ENCODE results near the gene SBF2. TPM values are rescaled to one million over a fixed set of nuclear protein-coding genes. Genes with fewer than 3 reads are reported as not detected.

SBF2 gene
- total RNA-seq, 2 experiments from 2014 or later, result 14.2 to 15.2 TPM

DNA sequence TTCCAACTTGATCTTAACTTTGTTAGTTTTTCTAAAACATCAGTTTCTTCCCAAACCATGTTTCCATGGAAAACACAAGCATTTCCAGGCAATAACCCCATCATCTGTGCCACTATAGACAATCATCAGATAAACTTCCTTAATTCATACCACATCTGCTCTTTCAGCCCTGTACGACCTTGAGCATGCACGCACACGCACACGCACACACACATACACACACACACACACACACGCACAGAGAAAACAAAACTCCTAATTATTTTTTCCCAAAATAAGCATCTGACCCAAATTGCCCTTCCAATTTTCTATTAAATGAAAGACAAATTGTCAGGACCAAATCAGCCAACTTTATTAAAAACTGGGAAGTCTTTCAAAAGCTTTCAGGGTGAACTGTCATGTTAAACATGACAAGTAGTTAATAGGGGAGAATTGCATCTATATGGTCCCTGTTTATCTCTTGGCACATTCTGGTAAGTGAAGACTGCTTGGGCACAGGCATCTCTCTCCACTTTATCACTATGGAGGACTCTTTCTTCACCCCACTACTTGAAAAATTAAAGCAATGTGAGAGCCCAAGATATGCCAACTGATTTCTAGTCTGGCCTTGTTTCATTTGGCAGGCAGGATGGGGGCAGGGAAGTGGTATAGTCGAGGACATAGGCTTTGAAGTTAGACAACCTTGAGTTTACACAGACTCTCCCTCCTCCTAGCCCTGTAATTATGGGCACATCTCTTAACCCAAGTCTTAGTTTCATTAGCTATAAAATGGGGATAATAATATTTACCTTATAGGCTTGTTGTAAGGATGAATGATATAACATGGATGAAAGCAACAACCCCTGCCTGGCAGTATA, 25.9 kb upstream of the SBF2 start:
- intact Hi-C loops (cut with DNase I, micrococcal nuclease), result loop anchor here (5.0 to 10.0 kb wide), 2 partner anchors 113 to 345 kb away; no protein-coding TSS in a partner anchor
- Mint-ChIP-seq H3K4me3 (no peak overlapping the region), H3K9me3 (no peaks in the 10 kb centered on the region), H3K27me3 (peaks cover 10% of the 10 kb centered on the region), H3K4me1 (ENCODE audit: low read depth) (no peaks in the 10 kb centered on the region), H3K36me3 (ENCODE audit: low read depth) (no peaks in the 10 kb centered on the region), H3K27ac (no peak overlapping the region)
- no peak for ATAC-seq (ENCODE audit: poor library complexity)
- no peaks in the 10 kb centered on the region for H3K36me3 ChIP-seq (ENCODE audit: insufficient read depth, low read length)
- H3K27me3 ChIP-seq (ENCODE audit: control insufficient read depth in 1 of 2, insufficient read depth in 2 of 2, low read length in 2 of 2), result peaks cover 0 to 3% of the 10 kb centered on the region in 2 experiments
- H3K4me1 ChIP-seq (ENCODE audit: insufficient read depth, low read length), result peaks cover 3% of the 10 kb centered on the region
- no peaks in the 10 kb centered on the region for H3K9me3 ChIP-seq (ENCODE audit: control insufficient read depth in 1 of 2, insufficient read depth in 1 of 2, low read length in 2 of 2)
- CTCF ChIA-PET, result no interaction called here
- TF ChIP-seq, protein P1, sequence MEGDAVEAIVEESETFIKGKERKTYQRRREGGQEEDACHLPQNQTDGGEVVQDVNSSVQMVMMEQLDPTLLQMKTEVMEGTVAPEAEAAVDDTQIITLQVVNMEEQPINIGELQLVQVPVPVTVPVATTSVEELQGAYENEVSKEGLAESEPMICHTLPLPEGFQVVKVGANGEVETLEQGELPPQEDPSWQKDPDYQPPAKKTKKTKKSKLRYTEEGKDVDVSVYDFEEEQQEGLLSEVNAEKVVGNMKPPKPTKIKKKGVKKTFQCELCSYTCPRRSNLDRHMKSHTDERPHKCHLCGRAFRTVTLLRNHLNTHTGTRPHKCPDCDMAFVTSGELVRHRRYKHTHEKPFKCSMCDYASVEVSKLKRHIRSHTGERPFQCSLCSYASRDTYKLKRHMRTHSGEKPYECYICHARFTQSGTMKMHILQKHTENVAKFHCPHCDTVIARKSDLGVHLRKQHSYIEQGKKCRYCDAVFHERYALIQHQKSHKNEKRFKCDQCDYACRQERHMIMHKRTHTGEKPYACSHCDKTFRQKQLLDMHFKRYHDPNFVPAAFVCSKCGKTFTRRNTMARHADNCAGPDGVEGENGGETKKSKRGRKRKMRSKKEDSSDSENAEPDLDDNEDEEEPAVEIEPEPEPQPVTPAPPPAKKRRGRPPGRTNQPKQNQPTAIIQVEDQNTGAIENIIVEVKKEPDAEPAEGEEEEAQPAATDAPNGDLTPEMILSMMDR (IDR thresholded peaks at IDR 0.05), result no peak
- POLR2A ChIA-PET, result no interaction called here
- no peak overlapping the region for H3K4me3 ChIP-seq (ENCODE audit: low read length)
- H3K27ac ChIP-seq (ENCODE audit: low read depth in 1 of 2, low read length in 2 of 2), result no peak overlapping the region
- DNase-seq, result no peak

DNA sequence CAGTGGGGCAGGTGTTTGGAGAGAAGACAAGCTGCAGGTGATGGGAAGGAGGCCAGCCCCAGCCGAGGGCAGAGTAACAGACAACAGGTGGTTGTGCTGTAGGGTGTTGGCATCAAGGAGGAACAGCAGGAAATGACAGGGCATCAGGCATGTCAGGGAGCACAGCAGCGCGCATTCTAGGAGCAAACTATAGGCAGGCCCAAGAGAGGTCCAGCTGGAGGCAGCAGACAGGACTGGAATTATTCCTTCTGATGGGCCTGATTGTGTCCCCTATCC, 24.4 kb upstream of the SBF2 start:
- ChIA-PET POLR2A (no interaction called here), CTCF (interaction anchor here (1.0 to 1.2 kb wide), 2 partner anchors 13 to 111 kb away, joined by 3 to 6 read pairs; no protein-coding TSS in a partner anchor)
- Mint-ChIP-seq H3K9me3 (no peaks in the 10 kb centered on the region), H3K4me1 (ENCODE audit: low read depth) (no peaks in the 10 kb centered on the region), H3K36me3 (ENCODE audit: low read depth) (no peaks in the 10 kb centered on the region), H3K27ac (no peak overlapping the region), H3K27me3 (peaks cover 10% of the 10 kb centered on the region), H3K4me3 (no peak overlapping the region)
- Histone ChIP-seq H3K4me3 (ENCODE audit: low read length) (no peak overlapping the region), H3K27me3 (ENCODE audit: control insufficient read depth in 1 of 2, insufficient read depth in 2 of 2, low read length in 2 of 2) (peaks cover 0 to 3% of the 10 kb centered on the region in 2 experiments), H3K9me3 (ENCODE audit: control insufficient read depth in 1 of 2, insufficient read depth in 1 of 2, low read length in 2 of 2) (no peaks in the 10 kb centered on the region), H3K4me1 (ENCODE audit: insufficient read depth, low read length) (peaks cover 3% of the 10 kb centered on the region), H3K36me3 (ENCODE audit: insufficient read depth, low read length) (no peaks in the 10 kb centered on the region), H3K27ac (ENCODE audit: low read depth in 1 of 2, low read length in 2 of 2) (no peak overlapping the region)
- TF ChIP-seq, protein P1 (IDR thresholded peaks at IDR 0.05), result no peak
- DNase-seq (no peak), ATAC-seq (ENCODE audit: poor library complexity) (no peak)
- intact Hi-C loops (cut with DNase I, micrococcal nuclease), result no loop called here

DNA sequence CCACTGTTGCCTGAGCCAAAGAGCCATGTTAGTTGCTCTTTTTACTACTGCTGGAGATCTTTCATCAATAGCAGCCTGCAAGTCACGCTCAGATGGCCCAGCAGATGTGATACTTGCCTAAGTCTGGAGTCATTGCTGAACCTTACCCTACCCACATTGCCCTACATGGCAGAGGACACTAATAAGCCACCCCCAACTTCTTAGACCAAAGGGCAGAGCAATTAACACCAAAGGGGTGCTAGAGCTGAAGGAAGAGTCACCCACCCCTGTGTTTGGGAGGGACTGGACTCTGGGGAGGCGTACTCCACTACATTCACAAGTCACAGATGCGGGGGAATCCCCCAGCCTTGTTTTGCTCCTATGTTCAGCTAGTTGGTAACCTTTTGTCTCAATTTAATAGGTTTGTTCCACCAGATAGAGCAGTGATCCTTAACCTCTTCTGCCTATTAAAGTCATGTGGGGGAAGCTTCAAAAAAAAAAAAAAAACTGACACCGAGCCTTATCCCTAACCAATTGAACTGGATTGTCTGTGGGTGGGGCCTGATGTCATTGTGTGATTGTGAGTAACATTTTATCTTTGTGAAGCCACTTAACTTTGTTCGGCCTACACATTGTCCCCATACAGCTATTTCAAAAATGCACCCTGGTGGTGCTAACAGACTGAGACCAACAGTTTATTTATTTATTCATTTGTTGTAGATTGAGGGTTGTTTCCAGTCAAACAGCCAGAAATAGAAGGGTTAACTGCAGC, 23.9 kb upstream of the SBF2 start:
- Mint-ChIP-seq H3K9me3 (no peaks in the 10 kb centered on the region), H3K4me1 (ENCODE audit: low read depth) (no peaks in the 10 kb centered on the region), H3K27ac (no peak overlapping the region), H3K36me3 (ENCODE audit: low read depth) (no peaks in the 10 kb centered on the region), H3K4me3 (no peak overlapping the region), H3K27me3 (peaks cover 10% of the 10 kb centered on the region)
- no peak overlapping the region for H3K27ac ChIP-seq (ENCODE audit: low read depth in 1 of 2, low read length in 2 of 2)
- ATAC-seq (ENCODE audit: poor library complexity) (no peak), DNase-seq (no peak)
- H3K9me3 ChIP-seq (ENCODE audit: control insufficient read depth in 1 of 2, insufficient read depth in 1 of 2, low read length in 2 of 2), result no peaks in the 10 kb centered on the region
- intact Hi-C loops (cut with DNase I, micrococcal nuclease), result no loop called here
- peaks cover 0 to 3% of the 10 kb centered on the region in 2 experiments for H3K27me3 ChIP-seq (ENCODE audit: control insufficient read depth in 1 of 2, insufficient read depth in 2 of 2, low read length in 2 of 2)
- no peak overlapping the region for H3K4me3 ChIP-seq (ENCODE audit: low read length)
- TF ChIP-seq, protein P1 (IDR thresholded peaks at IDR 0.05), result no peak
- no peaks in the 10 kb centered on the region for H3K36me3 ChIP-seq (ENCODE audit: insufficient read depth, low read length)
- ChIA-PET CTCF (interaction anchor here (1.0 to 1.2 kb wide), 2 partner anchors 12 to 111 kb away, joined by 3 to 6 read pairs; no protein-coding TSS in a partner anchor), POLR2A (no interaction called here)
- H3K4me1 ChIP-seq (ENCODE audit: insufficient read depth, low read length), result peaks cover 3% of the 10 kb centered on the region
